GM12878 (cell line): Measurements from ENCODE around the gene SLC1A1. TPM values are rescaled to one million over a fixed set of nuclear protein-coding genes. Genes with fewer than 3 reads are reported as not detected.

Source experiments
- ATAC-seq: fragments of 200-7000 bp; cut with Tn5 transposase; 3 replicates; pipeline ENCODE4 v1.9.1; 2020; ENCODE audit warnings: mild to moderate bottlenecking, moderate library complexity
- BruUV-seq: library from RNA; stranded (reverse); fragments of 400-500 nt; replicated peaks from 2 replicates; lab custom pipeline; 2021; lab: Mats Ljungman, UMichigan
- CTCF ChIA-PET: fragments of 300-600 bp; sonication (Branson Sonifier 250); formaldehyde crosslinking; extraction: SDS; loops from one replicate; lab custom pipeline; 2021; ENCODE audit warnings: inconsistent platforms; lab: Yijun Ruan, JAX
- POLR2A ChIA-PET: fragments of 350-600 bp; formaldehyde crosslinking; extraction: SDS; loops from one replicate; lab custom pipeline; 2021; ENCODE audit warnings: inconsistent platforms; lab: Charles Lee
- RAD21 ChIA-PET: fragments of 300-600 bp; sonication (Branson Sonifier 250); formaldehyde crosslinking; loops from one replicate; lab custom pipeline; 2023; ENCODE audit warnings: antibody characterized with exemption; ENCODE audit not compliant: unreplicated experiment; lab: Charles Lee
- SMC1A ChIA-PET: fragments of 300-600 bp; sonication (Branson Sonifier 250); formaldehyde crosslinking; loops from one replicate; lab custom pipeline; 2023; ENCODE audit not compliant: unreplicated experiment, uncharacterized antibody; lab: Charles Lee
- DNase-seq: peaks from one replicate; pipeline ENCODE4 v3.0.0-alpha.2; 2011; ENCODE audit warnings: low read depth, low spot score
- FAIRE-seq: peaks from 3 replicates; lab custom pipeline; 2011; peaks lifted over from hg19 to GRCh38; lab: Jason Lieb, UNC
- H2AFZ ChIP-seq: 2 replicates; pipeline ENCODE4 v1.6.0; 2011; ENCODE audit warnings: low read depth, low read length, control low read depth; ENCODE audit not compliant: control insufficient read depth
- H3K27ac ChIP-seq: 2 replicates; pipeline ENCODE4 v1.5.1; 2011; ENCODE audit warnings: control low read depth; ENCODE audit not compliant: control insufficient read depth, insufficient read depth
- H3K27me3 ChIP-seq, 2 experiments: replicated peaks in 1 of 2; 2 replicates each; pipeline versions ENCODE4 v1.6.0 to v1.6.1; 2011; ENCODE audit warnings: low read length in 1 of 2; ENCODE audit not compliant: control insufficient read depth in 2 of 2, insufficient read depth in 2 of 2
- H3K36me3 ChIP-seq, 2 experiments: 2 replicates each; pipeline ENCODE4 v1.5.1; 2011; ENCODE audit warnings: low read length in 1 of 2; ENCODE audit not compliant: control insufficient read depth in 2 of 2, insufficient read depth in 2 of 2
- H3K4me1 ChIP-seq: 2 replicates; pipeline ENCODE4 v1.6.1; 2011; ENCODE audit warnings: mild to moderate bottlenecking, low read length, moderate library complexity, mixed read lengths; ENCODE audit not compliant: control insufficient read depth, insufficient read depth
- H3K4me2 ChIP-seq: 2 replicates; pipeline ENCODE4 v1.6.0; 2011; ENCODE audit warnings: control low read depth; ENCODE audit not compliant: control insufficient read depth, insufficient read depth
- H3K4me3 ChIP-seq: fragments of 200-600 bp; sonication (generic); 2 replicates; pipeline ENCODE4 v1.5.1; 2016
- H3K79me2 ChIP-seq: 2 replicates; pipeline ENCODE4 v1.6.0; 2011; ENCODE audit warnings: low read length; ENCODE audit not compliant: control insufficient read depth, insufficient read depth
- H3K9ac ChIP-seq: 2 replicates; pipeline ENCODE4 v1.8.0; 2011; ENCODE audit warnings: low read length, control low read depth, mixed read lengths; ENCODE audit not compliant: control insufficient read depth, insufficient read depth
- H3K9me3 ChIP-seq: replicated peaks from 3 replicates; pipeline ENCODE4 v1.5.1; 2011; ENCODE audit warnings: mild to moderate bottlenecking, low read length; ENCODE audit not compliant: control insufficient read depth, insufficient read depth
- H4K20me1 ChIP-seq: 2 replicates; pipeline ENCODE4 v1.6.0; 2011; ENCODE audit not compliant: control insufficient read depth, insufficient read depth
- SUZ12 ChIP-seq: fragments of 200-600 bp; sonication (generic); IDR thresholded peaks from one replicate; pipeline ENCODE4 v1.6.1; 2018; ENCODE audit warnings: antibody characterized with exemption, mild to moderate bottlenecking; ENCODE audit not compliant: unreplicated experiment
- WGBS: methylation state at CpG from one replicate; pipeline ENCODE4 v1.1.6; 2016; ENCODE audit warnings: low lambda C conversion rate; ENCODE audit not compliant: insufficient replicate concordance, insufficient coverage; ENCODE audit errors: missing lambda C conversion rate; 5-methylcytosine and 5-hydroxymethylcytosine counted together
- in situ Hi-C: fragments of 300-500 bp; cut with MboI; formaldehyde crosslinking; loops from 9 replicates; pipeline ENCODE4 v1.14.3; 2018; ENCODE audit warnings: mixed read lengths
- intact Hi-C: fragments of 100-400 bp; cut with micrococcal nuclease; formaldehyde crosslinking; loops from one replicate; pipeline ENCODE4 v1.14.2; 2022; ENCODE audit not compliant: unreplicated experiment
- polyA plus RNA-seq, 11 experiments: library from polyadenylated mRNA; depleted of rRNA in 4 of 11; unstranded in 6 of 11; stranded (reverse) in 5 of 11; fragments of >200 nt; fragmentation: Nextera tagmentation in 4 of 11; fragmentation: Illumina TruSeq in 1 of 11; extraction: Ambion mirVana in 4 of 11; extraction: Trizol in 1 of 11; gene quantifications; 1 replicate in 1 of 11; 2 replicates in 10 of 11; pipeline versions ENCODE4 v1.2.1 to v1.2.3, GENCODE V29; 2011 to 2016; ENCODE audit warnings: inconsistent platforms in 2 of 11, missing spikeins in 2 of 11, low read depth in 1 of 11
- total RNA-seq, 4 experiments: library from RNA; depleted of rRNA in 3 of 4; stranded (reverse); fragments of >200 nt in 3 of 4; fragmentation: Illumina TruSeq in 1 of 4; extraction: Trizol in 1 of 4; gene quantifications; 2 replicates each; pipeline versions ENCODE4 v1.2.1 to v1.2.3, GENCODE V29; 2013 to 2021
- TF ChIP-seq, protein P1 (sequence below): IDR thresholded peaks from 2 replicates; pipeline ENCODE4 v1.6.1; 2012; ENCODE audit warnings: mild to moderate bottlenecking, low read depth, low read length

The SLC1A1 gene
- total and polyA plus RNA-seq, 10 of the 15 experiments (the other 5 are each of a cell fraction or from before 2014, with no cell fraction given) = 4.2 to 24.9 (median 18.3) TPM

- intact Hi-C loops = no loop called here
- SMC1A ChIA-PET = no interaction called here
These were observed 94.9 kb downstream of the SLC1A1 start for GRCh38 chr9:4585135-4585534.

More at GRCh38 chr9:4585135-4585534, 94.9 kb downstream of the SLC1A1 start:
- no peak overlapping the region for H3K27ac ChIP-seq
- no peaks in the 10 kb centered on the region for H3K79me2 ChIP-seq
- no peak for ATAC-seq
- no TSS peak for BruUV-seq
- POLR2A ChIA-PET = no interaction called here
- in situ Hi-C loops = no loop called here
- 89% methylated on average over 5 of the region's 5 CpGs for WGBS
- H3K4me1 ChIP-seq = no peaks in the 10 kb centered on the region
- no peaks in the 10 kb centered on the region for H4K20me1 ChIP-seq
- no peak for DNase-seq
- no peaks in the 10 kb centered on the region for H3K27me3 ChIP-seq
- H3K4me2 ChIP-seq = no peak overlapping the region
- no peak for TF ChIP-seq SUZ12
- TF ChIP-seq, protein P1, sequence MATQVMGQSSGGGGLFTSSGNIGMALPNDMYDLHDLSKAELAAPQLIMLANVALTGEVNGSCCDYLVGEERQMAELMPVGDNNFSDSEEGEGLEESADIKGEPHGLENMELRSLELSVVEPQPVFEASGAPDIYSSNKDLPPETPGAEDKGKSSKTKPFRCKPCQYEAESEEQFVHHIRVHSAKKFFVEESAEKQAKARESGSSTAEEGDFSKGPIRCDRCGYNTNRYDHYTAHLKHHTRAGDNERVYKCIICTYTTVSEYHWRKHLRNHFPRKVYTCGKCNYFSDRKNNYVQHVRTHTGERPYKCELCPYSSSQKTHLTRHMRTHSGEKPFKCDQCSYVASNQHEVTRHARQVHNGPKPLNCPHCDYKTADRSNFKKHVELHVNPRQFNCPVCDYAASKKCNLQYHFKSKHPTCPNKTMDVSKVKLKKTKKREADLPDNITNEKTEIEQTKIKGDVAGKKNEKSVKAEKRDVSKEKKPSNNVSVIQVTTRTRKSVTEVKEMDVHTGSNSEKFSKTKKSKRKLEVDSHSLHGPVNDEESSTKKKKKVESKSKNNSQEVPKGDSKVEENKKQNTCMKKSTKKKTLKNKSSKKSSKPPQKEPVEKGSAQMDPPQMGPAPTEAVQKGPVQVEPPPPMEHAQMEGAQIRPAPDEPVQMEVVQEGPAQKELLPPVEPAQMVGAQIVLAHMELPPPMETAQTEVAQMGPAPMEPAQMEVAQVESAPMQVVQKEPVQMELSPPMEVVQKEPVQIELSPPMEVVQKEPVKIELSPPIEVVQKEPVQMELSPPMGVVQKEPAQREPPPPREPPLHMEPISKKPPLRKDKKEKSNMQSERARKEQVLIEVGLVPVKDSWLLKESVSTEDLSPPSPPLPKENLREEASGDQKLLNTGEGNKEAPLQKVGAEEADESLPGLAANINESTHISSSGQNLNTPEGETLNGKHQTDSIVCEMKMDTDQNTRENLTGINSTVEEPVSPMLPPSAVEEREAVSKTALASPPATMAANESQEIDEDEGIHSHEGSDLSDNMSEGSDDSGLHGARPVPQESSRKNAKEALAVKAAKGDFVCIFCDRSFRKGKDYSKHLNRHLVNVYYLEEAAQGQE = peak; percentile 49; the same call in 1 of the 2 replicates
- TF ChIP-seq, all 136 proteins: peak for 1
- RAD21 ChIA-PET = no interaction called here
- Histone ChIP-seq H3K36me3 (peaks cover 0 to 6% of the 10 kb centered on the region in 2 experiments), H2AFZ (no peak overlapping the region), H3K9me3 (no peaks in the 10 kb centered on the region), H3K9ac (no peak overlapping the region), H3K4me3 (no peak overlapping the region)
- FAIRE-seq = no peak
- CTCF ChIA-PET = interaction anchor here (0.8 kb wide), 1 partner anchor 15 kb away, joined by 3 read pairs; no protein-coding TSS in a partner anchor
